GM18502 (cell line): Measurements from ENCODE around the gene SNAPIN.
"Not testable (repeated sequence)": the region's sequence is repeated elsewhere in the genome, so short reads cannot be mapped to it uniquely, and the experiment has no call there.

ENCODE experiments used
- ATAC-seq: cut with Tn5 transposase; IDR thresholded peaks from one replicate; pipeline ENCODE4 v1.9.1; 2021; ENCODE audit warnings: mild to moderate bottlenecking; ENCODE audit not compliant: unreplicated experiment, poor library complexity

SNAPIN gene

GRCh38 chr1:153643816-153644215 lies 14.7 kb upstream of the SNAPIN start:
- no peak for ATAC-seq

GRCh38 chr1:153646672-153647345 lies 11.7 kb upstream of the SNAPIN start:
- ATAC-seq, result no peak

DNA sequence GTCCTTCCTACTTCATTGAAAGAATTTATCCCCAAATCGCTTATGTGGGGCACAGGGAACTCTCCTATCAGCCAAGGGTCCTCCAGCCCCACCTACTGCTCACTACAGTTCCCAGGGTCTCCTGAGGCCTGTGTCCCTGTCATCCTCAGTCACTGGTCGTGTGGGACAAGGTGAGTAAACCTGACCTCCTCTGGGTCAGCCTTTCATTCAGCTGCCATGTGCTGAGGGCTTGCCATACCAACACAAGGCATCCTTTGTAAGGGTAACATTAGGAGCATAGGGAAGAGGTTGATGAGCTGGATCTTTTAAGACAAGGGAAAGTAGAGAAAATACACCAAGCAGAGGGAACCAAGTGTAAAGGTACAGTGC lies 11.2 kb upstream of the SNAPIN start:
- ATAC-seq, result no peak

DNA sequence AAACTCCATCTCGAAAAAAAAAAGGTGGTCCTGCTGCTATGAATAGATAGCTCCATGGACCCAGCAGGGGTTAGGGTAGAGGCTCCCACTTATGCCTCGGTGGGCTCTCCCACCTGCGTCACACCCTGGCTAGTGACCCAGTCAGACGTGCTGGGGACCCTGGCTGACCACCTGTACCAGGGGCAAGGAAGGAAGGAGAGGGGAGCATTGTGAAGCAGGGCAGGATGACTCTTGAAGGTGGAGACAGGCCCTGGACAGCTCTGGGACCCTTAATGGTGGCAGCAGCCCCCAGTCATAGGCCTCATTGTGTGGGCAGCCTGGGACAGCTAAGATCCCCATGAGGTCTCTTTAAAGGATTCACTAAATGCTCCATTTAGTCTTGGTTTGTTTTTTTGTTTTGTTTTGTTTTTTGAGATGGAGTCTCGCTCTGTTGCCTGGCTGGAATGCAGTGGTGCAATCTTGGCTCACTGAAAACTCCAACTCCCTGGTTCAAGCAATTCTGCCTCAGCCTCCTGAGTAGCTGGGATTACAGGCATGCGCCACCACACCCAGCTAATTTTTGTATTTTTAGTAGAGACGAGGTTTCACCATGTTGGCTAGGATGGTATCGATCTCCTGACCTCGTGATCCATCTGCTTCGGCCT lies 10.4 kb upstream of the SNAPIN start:
- no peak for ATAC-seq

DNA sequence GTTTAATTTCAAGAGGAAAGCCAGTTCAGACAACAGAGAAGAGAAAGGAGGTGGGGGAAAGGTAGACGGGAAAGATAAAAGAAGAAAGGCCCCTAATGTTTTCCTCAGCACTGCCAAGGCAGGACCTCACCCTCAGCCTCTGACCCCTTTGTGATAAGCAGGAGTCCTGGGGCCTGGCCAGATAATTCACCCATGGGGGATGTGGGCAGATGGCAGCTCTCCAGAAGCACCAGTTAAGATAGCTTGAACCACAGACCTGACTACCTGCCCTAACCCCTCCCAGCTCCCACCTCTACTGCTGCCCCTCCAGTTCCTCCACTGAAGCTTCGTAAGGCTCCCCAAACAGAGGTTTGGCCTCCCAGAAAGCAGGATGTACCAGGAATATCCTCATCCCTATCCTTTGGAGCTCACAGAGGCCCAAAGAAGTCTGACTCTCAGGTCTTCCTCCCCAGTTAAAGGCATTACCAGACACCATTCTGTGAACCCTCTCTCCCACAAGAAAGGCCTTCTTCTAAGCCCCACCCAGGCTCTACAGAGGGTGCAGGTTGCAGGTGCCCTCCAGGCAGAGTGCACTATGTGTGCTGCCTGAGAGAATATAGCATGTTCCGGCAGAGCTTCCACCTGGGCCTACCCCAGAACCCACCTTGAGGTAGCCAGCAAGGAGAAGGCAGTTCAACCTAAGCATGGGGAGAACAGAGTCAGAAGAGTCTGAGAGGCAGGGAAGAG lies 9.2 kb upstream of the SNAPIN start:
- ATAC-seq, result no peak

GRCh38 chr1:153649863-153650235 lies 8.7 kb upstream of the SNAPIN start:
- no peak for ATAC-seq

DNA sequence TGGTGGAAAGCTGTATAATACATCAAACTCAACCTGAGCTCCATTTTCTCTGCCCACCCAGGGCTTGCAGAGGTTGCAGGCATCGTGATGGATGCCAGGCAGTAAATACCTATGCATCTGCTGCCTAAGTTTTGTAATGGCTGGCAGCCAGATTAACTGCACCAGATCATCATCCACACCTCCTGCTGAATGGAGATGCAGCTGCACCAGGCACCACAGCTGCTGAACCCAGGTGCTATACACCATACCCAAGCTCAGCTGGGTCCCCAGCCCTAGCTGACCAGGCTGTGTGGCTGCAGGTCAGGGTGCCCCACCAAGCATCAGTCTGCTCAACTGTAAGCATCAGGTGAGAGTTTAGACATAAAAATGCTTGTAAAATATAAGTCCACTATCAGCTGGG lies 6.7 kb upstream of the SNAPIN start:
- ATAC-seq, result no peak

- ATAC-seq, result no peak
These were observed 5.5 kb upstream of the SNAPIN start for GRCh38 chr1:153652805-153653500.

- no peak for ATAC-seq
These were observed 3.2 kb upstream of the SNAPIN start for GRCh38 chr1:153655333-153655732.

DNA sequence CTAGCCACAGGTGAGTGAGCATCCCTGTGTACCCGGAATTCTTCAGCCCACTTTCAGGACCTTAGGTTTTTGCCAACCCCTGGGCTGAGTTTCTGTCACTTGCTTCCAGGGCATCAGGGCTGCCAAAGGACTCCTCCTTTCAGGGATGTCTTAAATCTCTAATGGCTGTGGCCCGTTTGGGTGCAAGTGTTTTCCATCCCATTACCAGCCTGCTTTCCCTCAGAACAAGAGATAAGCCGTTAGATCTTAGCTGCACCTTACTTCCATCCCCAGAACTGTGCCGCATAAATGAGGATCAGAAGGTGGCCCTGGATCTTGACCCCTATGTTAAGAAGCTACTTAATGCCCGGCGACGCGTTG lies 652 bp downstream of the SNAPIN start:
- no peak for ATAC-seq

DNA sequence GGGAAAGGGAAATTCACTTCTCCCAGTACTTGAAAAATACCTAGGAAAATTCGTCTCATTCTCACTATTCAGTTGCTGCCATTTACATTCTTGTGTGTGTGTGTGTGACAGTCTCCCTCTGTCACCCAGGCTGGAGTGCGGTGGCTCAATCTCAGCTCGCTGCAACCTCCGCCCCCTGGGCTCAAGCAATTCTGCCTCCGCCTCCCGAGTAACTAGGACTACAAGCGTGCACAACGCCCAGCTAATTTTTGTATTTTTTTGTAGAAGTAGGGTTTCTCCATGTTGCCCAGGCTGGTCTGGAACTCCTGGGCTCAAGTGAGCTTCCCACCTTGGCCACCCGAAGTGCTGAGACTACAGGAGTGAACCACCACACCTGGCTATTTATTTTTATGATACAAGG lies 1.2 kb downstream of the SNAPIN start:
- ATAC-seq, result no peak

GRCh38 chr1:153661111-153661708 lies 2.7 kb downstream of the SNAPIN start:
- ATAC-seq, result no peak

DNA sequence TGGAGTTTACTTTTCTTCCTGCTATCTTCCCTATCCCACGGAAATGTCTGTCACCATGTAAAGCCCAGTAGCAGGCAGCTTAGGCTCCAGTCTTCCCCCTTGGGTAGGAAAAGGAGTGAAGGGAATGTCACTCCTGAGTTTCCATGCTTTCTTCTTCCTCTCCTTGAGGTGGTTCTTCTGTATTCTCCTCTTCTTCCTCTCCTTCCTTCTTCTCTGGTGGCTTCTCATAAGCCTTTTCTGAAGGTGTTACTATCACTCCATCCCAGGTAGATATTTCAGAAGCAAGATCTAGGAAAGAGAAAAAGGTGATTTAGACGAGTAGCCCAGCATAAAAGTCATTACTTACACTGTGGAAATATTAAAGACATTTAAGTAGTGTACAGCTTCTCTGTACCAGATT lies 3.8 kb downstream of the SNAPIN start:
- ATAC-seq, result no peak

DNA sequence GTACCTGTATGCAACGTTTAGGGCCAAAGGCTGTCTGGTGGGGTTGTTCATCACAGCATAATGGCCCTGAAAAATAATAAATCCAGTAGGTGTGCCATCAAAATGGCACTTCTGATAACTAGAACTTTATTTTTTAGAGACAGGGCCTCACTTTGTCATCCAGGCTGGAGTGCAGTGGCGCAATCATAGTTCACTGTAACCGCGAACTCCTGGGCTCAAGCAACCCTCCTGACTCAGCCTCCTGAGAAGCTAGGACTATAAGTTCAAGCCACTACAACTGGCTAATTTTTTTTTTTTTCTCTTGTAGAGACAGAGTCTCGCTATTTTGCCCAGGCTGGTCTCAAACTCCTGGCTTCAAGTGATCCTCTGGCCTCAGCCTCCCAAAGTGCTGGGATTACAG lies 4.7 kb downstream of the SNAPIN start:
- ATAC-seq, result no peak

DNA sequence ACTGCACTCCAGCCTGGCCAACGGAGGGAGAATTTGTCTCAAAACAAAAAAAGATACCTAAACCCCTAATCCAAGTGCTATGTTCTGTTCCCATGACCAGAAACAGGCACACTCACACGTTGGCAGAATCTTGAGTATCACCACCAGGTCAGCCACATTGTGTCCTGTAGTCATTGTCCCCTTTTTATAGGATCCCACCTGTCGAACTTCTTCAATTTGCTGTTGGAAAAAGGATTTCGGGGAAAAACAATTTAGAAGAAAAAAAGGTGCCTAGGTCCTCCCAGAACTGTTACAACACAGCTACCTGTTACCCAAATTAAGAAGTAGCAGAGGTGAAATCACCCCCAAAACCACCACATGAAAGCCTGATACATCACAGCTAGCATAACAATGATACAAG lies 8.9 kb downstream of the SNAPIN start:
- ATAC-seq, result no peak

- ATAC-seq, result not testable (repeated sequence)
These were observed 10.2 kb downstream of the SNAPIN start for GRCh38 chr1:153668672-153669071.

GRCh38 chr1:153669606-153670005 lies 11.1 kb downstream of the SNAPIN start:
- ATAC-seq, result no peak

- ATAC-seq, result peak; percentile 15
These were observed 11.9 kb downstream of the SNAPIN start for GRCh38 chr1:153670257-153670858.

GRCh38 chr1:153670859-153671627 lies 12.5 kb downstream of the SNAPIN start, which contains the start of gene ILF2:
TSS of gene ILF2 (minus strand) at chr1:153670993. CDS start at chr1:153670922, 71 bp downstream.
- ATAC-seq, result peak; percentile 90
